AG09319 (cell line): Measurements from ENCODE around the gene DAB2.

Source experiments
- DNase-seq: peaks from one replicate; pipeline ENCODE4 v3.0.0-alpha.2; 2010; ENCODE audit warnings: low read depth; ENCODE audit errors: extremely low read depth
- TF ChIP-seq, protein P1 (sequence below): IDR thresholded peaks from 2 replicates; pipeline ENCODE4 v1.5.1; 2011; ENCODE audit warnings: low read depth, mild to moderate bottlenecking, inconsistent platforms, low read length, moderate library complexity

Gene DAB2

DNA sequence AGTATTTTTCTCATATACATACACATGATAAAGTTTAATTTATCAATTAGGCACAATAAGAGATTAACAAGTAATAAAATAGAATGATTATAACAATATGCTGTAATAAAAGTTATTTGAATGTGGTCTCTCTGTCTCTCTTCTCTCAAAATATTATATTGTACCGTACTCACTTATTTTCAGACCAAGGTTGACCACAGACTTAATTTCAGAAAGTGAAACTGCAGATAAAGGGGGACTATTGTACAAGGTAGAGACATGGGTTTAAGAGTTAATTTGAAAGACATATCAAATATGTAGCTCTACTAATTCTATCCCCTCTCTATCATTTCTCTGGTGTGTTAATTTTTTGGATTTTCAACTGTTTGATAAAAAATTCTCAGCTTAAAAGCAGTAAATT is 40.5 kb downstream of the DAB2 start:
- TF ChIP-seq, protein P1, sequence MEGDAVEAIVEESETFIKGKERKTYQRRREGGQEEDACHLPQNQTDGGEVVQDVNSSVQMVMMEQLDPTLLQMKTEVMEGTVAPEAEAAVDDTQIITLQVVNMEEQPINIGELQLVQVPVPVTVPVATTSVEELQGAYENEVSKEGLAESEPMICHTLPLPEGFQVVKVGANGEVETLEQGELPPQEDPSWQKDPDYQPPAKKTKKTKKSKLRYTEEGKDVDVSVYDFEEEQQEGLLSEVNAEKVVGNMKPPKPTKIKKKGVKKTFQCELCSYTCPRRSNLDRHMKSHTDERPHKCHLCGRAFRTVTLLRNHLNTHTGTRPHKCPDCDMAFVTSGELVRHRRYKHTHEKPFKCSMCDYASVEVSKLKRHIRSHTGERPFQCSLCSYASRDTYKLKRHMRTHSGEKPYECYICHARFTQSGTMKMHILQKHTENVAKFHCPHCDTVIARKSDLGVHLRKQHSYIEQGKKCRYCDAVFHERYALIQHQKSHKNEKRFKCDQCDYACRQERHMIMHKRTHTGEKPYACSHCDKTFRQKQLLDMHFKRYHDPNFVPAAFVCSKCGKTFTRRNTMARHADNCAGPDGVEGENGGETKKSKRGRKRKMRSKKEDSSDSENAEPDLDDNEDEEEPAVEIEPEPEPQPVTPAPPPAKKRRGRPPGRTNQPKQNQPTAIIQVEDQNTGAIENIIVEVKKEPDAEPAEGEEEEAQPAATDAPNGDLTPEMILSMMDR: no peak

DNA sequence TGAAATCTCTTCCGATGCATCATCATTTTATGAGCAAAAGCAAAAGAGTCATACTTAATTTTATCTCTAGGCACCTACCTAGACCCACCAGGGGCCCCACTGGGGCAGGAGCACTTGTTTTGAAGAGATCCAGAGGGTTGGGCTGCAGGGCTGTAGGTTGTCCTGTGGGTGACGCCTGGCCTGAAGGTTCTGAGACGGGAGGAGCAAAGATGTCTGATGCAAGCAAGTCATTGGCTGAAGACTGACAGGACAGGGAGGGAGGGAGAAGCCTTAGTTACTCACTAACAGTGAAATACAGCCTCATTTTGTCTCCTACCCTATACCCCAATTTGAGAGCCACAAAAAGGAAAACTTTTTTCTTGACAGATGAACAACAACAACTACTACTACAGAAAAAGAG is 43.4 kb downstream of the DAB2 start:
- TF ChIP-seq, protein P1: no peak
- no peak for DNase-seq

More for the DNA sequence above, 40.5 kb downstream of the DAB2 start:
- DNase-seq: no peak

DNA sequence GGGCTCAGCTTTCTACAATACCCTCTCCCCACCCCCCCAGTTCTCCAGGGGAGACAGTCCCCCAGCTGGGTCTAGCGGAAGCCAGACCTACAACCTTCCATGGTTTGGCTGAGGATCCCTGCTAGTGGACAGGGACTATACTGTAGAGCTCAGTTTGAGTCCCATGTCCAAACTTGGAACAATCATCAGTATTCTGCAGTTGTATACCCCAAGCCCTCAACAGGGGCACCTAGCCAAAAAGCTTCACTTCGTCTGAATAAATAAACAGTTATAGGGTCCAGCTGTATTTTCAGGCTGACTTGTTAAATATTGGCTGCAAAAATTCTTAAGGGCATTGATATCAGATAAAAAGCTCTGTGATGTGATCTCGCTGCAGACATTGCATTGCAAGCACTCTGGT is 45.1 kb downstream of the DAB2 start:
- TF ChIP-seq, protein P1: no peak
- no peak for DNase-seq

GRCh38 chr5:39377613-39378012 is 47.2 kb downstream of the DAB2 start:
- TF ChIP-seq, protein P1: no peak
- DNase-seq: no peak

GRCh38 chr5:39376293-39376714 is 48.5 kb downstream of the DAB2 start:
- no peak for DNase-seq
- TF ChIP-seq, protein P1: peak; percentile 66

DNA sequence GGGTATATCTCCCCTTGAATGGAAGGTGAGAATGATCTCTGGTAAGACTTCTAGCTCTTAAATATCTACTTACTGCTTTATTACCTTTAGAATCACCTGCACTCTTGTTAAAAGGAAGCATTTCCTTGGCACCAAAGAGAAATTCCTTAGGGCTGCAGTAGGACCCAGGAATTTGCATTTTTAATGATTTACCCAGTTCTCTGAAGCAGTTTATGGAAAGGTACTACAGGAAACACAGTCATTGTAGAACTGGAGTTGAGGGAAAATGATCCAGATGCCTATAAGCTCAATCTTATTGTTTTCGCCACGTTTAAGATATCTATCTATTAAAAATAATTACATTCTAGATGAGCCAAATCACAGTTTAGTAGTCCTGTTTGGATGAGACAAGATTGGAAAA is 51.0 kb downstream of the DAB2 start:
- DNase-seq: no peak
- TF ChIP-seq, protein P1: no peak

DNA sequence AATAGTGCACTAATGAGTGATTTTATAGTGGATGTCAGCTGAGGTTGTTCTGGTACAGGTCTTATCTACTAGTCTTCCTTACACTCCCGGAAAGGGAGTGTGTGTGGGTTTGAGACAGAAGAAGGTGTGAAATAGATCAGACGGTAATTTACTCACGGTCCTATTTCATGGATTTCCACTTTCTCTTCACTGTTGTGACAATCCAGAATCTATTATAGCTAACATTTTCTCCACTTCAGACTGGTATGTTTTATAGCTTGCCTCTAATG is 53.5 kb downstream of the DAB2 start:
- DNase-seq: no peak
- TF ChIP-seq, protein P1: no peak
